GM12878 (cell line): ENCODE measurements around the gene CYP24A1.

Experiments
- ASH2L ChIP-seq: fragments of 300-600, 200-600 bp; sonication (generic); IDR thresholded peaks from 2 replicates; pipeline ENCODE4 v1.6.1; 2017; ENCODE audit warnings: low read depth, mild to moderate bottlenecking, borderline replicate concordance
- CTCF ChIP-seq, 3 experiments: IDR thresholded peaks in 2 of 3; conservative IDR thresholded peaks in 1 of 3; 2 replicates each; pipeline ENCODE4 v1.5.1; 2011; ENCODE audit warnings: low read depth in 3 of 3, low read length in 3 of 3, mild to moderate bottlenecking in 3 of 3, control low read depth in 2 of 3, moderate library complexity in 2 of 3, inconsistent platforms in 1 of 3, mixed read lengths in 1 of 3; ENCODE audit not compliant: control insufficient read depth in 2 of 3, insufficient read depth in 1 of 3; ENCODE audit errors: extremely low read depth in 1 of 3
- NR2C2 ChIP-seq: IDR thresholded peaks from 2 replicates; pipeline ENCODE4 v1.6.1; 2011; ENCODE audit warnings: borderline replicate concordance, low read depth; ENCODE audit not compliant: control insufficient read depth, insufficient read length
- POLR2A ChIP-seq: IDR thresholded peaks from 2 replicates; pipeline ENCODE4 v1.6.1; 2011; ENCODE audit warnings: low read depth, mild to moderate bottlenecking, low read length
- POLR2AphosphoS5 ChIP-seq: IDR thresholded peaks from 2 replicates; pipeline ENCODE4 v1.6.1; 2011; ENCODE audit warnings: mild to moderate bottlenecking, low read length, inconsistent platforms
- SREBF1 ChIP-seq: IDR thresholded peaks from 2 replicates; pipeline ENCODE4 v1.6.1; 2012; ENCODE audit warnings: mild to moderate bottlenecking, low read length

GRCh38 chr20:54155736-54156317 lies 18.0 kb downstream of the CYP24A1 start:
- TF ChIP-seq ASH2L, result no peak
- no peak for TF ChIP-seq CTCF (IDR thresholded peaks at IDR 0.05 in 2 of 3, conservative IDR thresholded peaks at IDR 0.05 in 1 of 3; ENCODE audit: control insufficient read depth in 2 of 3, extremely low read depth in 1 of 3, insufficient read depth in 1 of 3, low read depth in 3 of 3, low read length in 3 of 3)
- no peak for TF ChIP-seq POLR2A
- no peak for TF ChIP-seq SREBF1
- no peak for TF ChIP-seq POLR2AphosphoS5
- no peak for TF ChIP-seq NR2C2
